Effector memory CD8-positive, alpha-beta T cell (primary cell): ENCODE measurements around the gene TTN.

Source experiments
- ATAC-seq: fragments of 150-1000 bp; cut with Tn5 transposase; replicated peaks from 2 replicates; pipeline ENCODE4 v1.10.0; 2021; ENCODE audit warnings: mild to moderate bottlenecking, moderate library complexity
- DNase-seq, 3 experiments: peaks; one replicate each; pipeline ENCODE4 v3.0.0; 2021
- H3K27ac Mint-ChIP-seq, 2 donors: one replicate each; pipeline ENCODE4 v1.8.0; 2022; ENCODE audit warnings: mild to moderate bottlenecking in 2 of 2, mixed read lengths in 2 of 2, moderate library complexity in 2 of 2
- H3K27me3 Mint-ChIP-seq, 2 donors: one replicate each; pipeline ENCODE4 v1.8.0; 2022; ENCODE audit warnings: mixed read lengths in 2 of 2
- H3K36me3 Mint-ChIP-seq: one replicate; pipeline ENCODE4 v1.8.0; 2022; ENCODE audit warnings: mild to moderate bottlenecking, moderate library complexity, mixed read lengths; ENCODE audit not compliant: insufficient read depth
- H3K4me1 Mint-ChIP-seq, 2 donors: one replicate each; pipeline ENCODE4 v1.8.0; 2022; ENCODE audit warnings: low read depth in 2 of 2, mixed read lengths in 2 of 2
- H3K4me3 Mint-ChIP-seq, 2 donors: one replicate each; pipeline ENCODE4 v1.8.0; 2022; ENCODE audit warnings: mild to moderate bottlenecking in 2 of 2, mixed read lengths in 2 of 2, moderate library complexity in 2 of 2
- H3K9me3 Mint-ChIP-seq, 2 donors: one replicate each; pipeline ENCODE4 v1.8.0; 2022; ENCODE audit warnings: mixed read lengths in 2 of 2
- total RNA-seq, 9 experiments: gene quantifications; one replicate each; lab custom pipeline; 2026; lab: John Stamatoyannopoulos, UW

Gene TTN
- 17.4 to 813 (median 94.3) reads per million in 9 experiments for total RNA-seq

DNA sequence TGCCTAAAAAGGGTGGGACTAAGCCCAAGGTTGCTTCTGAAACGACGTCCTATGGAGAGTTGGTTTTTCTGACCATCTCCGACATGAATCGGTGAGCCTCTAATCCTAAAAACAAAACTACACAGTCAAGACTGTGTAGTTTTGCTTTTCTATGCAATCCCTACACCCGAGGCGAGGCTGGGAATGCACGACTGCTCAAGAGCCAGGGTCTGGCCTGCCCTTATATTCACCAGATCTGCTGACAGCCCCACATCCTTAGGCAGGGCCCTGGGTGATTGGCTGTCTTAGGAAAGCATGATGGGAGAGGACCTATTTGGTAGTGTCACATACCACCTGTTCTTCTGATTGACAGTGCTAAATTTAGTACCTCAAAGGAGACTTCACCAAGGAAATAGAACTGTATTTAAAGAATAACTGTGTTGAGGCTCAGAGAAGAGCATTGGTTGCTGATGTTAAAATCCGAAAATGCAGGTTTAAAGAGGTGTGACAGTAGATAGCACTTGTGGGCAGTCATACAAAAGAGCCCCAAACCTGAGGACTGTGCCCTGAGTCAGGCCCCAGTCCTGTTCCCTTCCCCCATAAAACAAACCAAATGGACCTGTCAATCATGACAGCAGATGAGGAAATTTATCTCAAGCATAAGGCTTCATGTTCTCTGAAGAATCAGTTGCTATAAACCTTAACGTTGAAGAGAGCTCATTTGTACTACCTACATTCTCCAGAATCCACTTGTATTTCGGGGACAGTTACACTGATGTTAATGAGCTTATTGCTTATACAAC lies at the start of gene TTN:
Gene TTN (minus strand): TSS at position 197 of the 782 bp plus-strand sequence. CDS start 2,781 bp downstream, outside the sequence.
- no peak for DNase-seq
- ATAC-seq = no peak
- Mint-ChIP-seq H3K4me3 (no peak within 1 kb of the TSS), H3K9me3 (peaks cover 0 to 1% of the 10 kb centered on the region in 2 donors), H3K36me3 (no peaks in the 10 kb centered on the region), H3K4me1 (no peaks in the 10 kb centered on the region), H3K27me3 (no peaks in the 10 kb centered on the region), H3K27ac (no peak within 1 kb of the TSS)

DNA sequence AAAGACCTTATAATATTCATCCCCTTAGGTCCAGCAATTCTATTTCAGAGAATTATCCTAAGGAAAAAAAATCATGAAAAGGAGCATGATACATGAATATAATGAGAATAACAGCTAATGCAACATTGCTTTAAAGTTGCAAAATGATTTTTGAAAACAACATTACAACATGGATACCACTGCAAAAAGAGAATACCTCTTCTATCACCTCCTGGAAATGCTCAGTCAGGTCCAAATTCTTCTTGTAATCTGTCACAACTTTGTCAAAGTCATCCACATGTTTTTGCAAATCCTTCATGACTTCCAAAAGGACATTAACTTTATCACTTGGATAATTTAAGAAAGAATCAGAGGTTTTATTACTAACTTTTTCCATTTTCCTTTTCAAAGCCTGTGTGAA lies 47.9 kb upstream of the TTN start:
- DNase-seq = no peak
- no peaks in the 10 kb centered on the region for H3K9me3 Mint-ChIP-seq
- H3K4me1 Mint-ChIP-seq = no peaks in the 10 kb centered on the region
- H3K27ac Mint-ChIP-seq = no peak overlapping the region
- no peak overlapping the region for H3K4me3 Mint-ChIP-seq
- H3K27me3 Mint-ChIP-seq = no peaks in the 10 kb centered on the region
- H3K36me3 Mint-ChIP-seq = no peaks in the 10 kb centered on the region
- ATAC-seq = no peak

DNA sequence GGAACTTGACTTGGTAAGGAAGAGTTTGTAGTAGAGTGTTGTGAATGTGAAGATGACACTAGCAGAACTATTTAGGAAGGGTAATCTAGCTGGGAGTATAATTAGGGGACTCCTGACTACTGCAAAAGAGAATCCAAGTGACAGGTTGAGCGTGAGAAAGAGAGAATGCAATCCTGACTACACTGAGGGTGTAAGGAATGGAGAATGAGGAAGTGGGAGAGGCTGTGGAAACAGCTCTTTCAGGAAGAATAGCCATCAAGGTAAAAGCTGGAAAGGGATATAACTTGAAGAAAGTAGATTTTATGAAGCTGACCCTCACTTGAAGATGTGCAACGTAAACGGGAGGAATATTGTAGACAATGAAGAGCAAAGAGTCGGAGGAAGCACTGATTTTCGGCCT lies 41.1 kb upstream of the TTN start:
- Mint-ChIP-seq H3K4me1 (no peaks in the 10 kb centered on the region), H3K9me3 (peaks cover 2 to 11% of the 10 kb centered on the region in 2 donors), H3K36me3 (no peaks in the 10 kb centered on the region), H3K27me3 (no peaks in the 10 kb centered on the region), H3K27ac (no peak overlapping the region), H3K4me3 (no peak overlapping the region)
- no peak for DNase-seq
- no peak for ATAC-seq

DNA sequence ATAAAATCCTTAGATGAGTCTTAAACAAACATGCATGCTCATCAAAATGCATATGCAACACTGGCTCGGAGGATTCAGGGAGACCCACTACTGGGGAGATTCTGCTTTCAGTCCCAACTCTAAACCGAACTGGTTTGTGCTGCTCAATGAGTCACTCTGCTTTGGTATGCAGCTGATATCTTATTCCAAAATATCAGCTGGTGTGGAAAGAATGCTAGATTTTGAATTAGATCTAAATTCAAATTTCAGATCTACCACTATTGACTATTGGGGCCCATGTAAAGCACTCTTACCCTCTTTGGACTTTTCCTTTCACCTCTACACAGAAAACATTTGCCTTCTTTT lies 39.2 kb upstream of the TTN start:
- H3K27ac Mint-ChIP-seq = no peak overlapping the region
- peaks cover 2 to 11% of the 10 kb centered on the region in 2 donors for H3K9me3 Mint-ChIP-seq
- ATAC-seq (no peak), DNase-seq (no peak)
- H3K4me3 Mint-ChIP-seq = no peak overlapping the region
- no peaks in the 10 kb centered on the region for H3K36me3 Mint-ChIP-seq
- H3K27me3 Mint-ChIP-seq = no peaks in the 10 kb centered on the region
- H3K4me1 Mint-ChIP-seq = no peaks in the 10 kb centered on the region

DNA sequence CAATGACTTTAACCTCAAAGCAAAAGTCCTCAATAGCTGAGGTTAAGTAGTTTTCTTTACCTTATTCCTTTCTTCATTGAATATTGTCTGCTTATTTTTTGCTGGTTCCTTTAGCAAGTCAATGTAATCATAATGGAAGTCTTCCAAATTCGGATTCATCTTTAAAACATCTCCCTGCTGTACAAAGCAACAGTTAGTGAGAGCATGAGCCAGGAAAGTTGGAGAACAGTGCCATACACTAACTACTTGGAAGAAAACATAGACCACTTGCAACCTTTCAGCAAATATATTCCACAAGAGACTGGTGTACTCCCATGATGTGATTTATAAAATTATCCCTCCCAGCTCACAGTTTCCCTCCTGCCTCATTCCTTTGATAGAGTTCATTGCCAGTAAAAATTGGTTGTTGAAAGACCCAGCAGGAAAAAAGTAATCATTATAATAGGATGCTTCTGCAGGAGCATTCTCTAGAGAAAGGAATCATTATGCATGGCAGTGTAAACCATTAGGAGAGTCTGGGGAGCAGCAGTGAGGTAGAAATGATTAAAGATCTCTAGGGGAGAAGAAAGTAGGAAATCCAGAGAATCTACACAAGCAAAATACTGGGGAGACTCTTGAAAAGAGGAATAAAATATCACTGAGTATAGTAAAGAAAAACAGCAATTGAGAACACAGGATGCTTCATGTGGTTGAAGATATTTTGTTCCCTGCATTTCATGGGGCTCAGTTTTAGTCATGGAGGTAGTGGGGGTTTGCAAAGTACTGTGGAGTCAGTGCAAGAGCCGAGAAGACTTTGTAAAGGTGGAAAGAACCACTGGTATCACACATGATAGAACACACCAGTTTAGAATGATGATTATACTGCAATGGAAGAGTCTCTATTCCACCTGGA lies 38.6 kb upstream of the TTN start:
- DNase-seq = no peak
- H3K27me3 Mint-ChIP-seq = no peaks in the 10 kb centered on the region
- no peaks in the 10 kb centered on the region for H3K4me1 Mint-ChIP-seq
- no peaks in the 10 kb centered on the region for H3K36me3 Mint-ChIP-seq
- no peak for ATAC-seq
- no peak overlapping the region for H3K4me3 Mint-ChIP-seq
- peaks cover 2 to 11% of the 10 kb centered on the region in 2 donors for H3K9me3 Mint-ChIP-seq
- H3K27ac Mint-ChIP-seq = no peak overlapping the region

DNA sequence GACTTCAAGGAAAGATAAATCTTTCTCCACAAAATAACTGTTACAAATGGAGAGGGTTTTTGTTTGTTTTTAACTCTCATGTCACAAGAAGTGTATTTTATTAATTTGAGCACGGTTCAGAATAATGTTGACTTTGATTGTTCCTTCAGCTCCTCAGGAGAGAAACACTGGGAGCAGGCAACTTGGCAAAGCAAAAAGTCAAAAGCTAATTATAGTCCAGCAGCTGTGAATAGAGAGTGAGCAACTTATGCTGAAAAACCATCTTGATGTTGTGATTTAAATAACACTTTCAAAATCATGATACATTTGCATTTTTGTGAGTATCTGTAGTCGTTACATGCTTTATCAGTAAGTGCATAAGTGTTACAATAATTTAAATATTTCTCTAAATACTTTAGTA lies 37.5 kb upstream of the TTN start:
- ATAC-seq (no peak), DNase-seq (no peak)
- Mint-ChIP-seq H3K9me3 (peaks cover 2 to 11% of the 10 kb centered on the region in 2 donors), H3K36me3 (no peaks in the 10 kb centered on the region), H3K27ac (no peak overlapping the region), H3K4me1 (no peaks in the 10 kb centered on the region), H3K27me3 (no peaks in the 10 kb centered on the region), H3K4me3 (no peak overlapping the region)

DNA sequence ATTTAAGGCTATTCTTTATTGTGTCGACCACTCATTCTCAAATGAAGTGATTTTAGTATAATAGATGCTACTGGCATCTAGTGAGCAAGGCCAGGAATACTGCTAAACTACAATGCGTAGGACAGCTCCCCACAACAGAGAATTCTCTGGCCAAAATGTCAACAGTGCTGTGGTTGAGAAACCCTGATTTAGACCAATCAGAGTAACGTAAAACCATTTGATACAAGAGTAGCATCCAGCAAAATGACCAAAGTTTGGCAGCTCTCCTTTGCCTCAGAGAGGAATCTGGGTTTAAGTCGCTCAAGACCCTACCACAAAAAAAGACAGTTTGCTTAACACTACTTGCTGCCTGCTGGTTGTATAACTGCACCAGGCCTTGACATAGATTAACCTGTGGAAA lies 37.0 kb upstream of the TTN start:
- H3K4me3 Mint-ChIP-seq = no peak overlapping the region
- no peak overlapping the region for H3K27ac Mint-ChIP-seq
- DNase-seq (no peak), ATAC-seq (no peak)
- no peaks in the 10 kb centered on the region for H3K4me1 Mint-ChIP-seq
- H3K36me3 Mint-ChIP-seq = no peaks in the 10 kb centered on the region
- no peaks in the 10 kb centered on the region for H3K27me3 Mint-ChIP-seq
- H3K9me3 Mint-ChIP-seq = peaks cover 2 to 11% of the 10 kb centered on the region in 2 donors

DNA sequence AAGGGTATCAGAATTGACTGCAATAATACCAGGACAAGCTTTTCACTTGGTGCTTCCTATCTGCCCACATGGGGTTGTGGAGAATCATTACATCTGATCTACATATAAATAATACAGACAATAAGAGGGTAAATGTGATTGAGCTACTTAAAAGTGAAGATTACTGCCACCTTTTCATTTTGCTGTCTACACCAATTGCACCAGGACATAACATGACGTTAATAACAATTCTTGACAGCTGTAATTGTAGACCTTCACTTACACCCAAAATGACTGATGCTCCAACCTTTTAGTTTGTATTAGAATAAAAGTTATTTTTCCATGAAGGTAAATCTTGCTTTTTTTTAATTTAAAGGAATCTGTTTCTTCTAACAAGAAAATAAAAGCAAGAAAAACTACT lies 36.5 kb upstream of the TTN start:
- Mint-ChIP-seq H3K4me3 (no peak overlapping the region), H3K4me1 (no peaks in the 10 kb centered on the region), H3K36me3 (no peaks in the 10 kb centered on the region), H3K27me3 (no peaks in the 10 kb centered on the region), H3K27ac (no peak overlapping the region), H3K9me3 (peaks cover 2 to 11% of the 10 kb centered on the region in 2 donors)
- ATAC-seq (no peak), DNase-seq (no peak)

DNA sequence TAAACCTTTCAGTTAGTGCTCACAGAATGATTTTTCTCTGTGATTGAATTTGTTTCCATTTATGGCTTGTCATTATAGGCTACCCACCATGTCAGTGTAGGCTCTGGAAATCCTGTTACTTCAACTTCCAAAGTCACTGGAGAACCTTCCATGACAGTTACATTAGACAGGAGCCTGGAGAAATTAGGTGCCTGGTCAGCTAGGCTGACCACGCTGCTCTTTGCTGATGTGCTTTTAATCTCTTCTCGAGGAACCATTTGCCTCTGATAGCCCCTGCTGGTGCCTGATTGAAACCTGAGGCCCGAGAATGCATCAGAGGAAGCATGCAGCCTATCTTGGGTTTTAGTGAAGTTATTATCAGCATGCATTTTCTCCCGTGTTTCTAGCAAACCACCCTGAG lies 29.6 kb upstream of the TTN start:
- Mint-ChIP-seq H3K4me3 (no peak overlapping the region), H3K9me3 (peaks cover 0 to 2% of the 10 kb centered on the region in 2 donors), H3K36me3 (no peaks in the 10 kb centered on the region), H3K4me1 (no peaks in the 10 kb centered on the region), H3K27ac (no peak overlapping the region), H3K27me3 (no peaks in the 10 kb centered on the region)
- ATAC-seq (no peak), DNase-seq (no peak)

DNA sequence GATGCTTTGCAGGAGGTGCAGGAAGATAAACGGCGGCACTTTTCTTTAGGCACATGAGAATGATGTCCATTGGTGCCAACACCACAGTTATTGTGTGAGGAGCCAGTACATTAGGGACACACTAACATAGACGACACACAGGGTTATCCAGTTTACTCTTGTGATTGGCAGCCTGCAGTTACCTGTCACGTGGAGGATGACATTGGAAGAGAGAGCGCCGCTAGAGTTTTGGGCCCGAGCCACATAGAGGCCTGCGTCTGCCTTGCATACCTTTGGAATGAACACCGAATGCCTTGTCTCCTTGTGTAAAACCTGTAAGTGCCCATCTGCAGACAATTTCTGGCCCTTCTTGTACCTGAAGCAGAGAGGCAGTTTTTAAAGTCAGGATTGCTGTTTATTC lies 26.9 kb upstream of the TTN start:
- ATAC-seq = no peak
- Mint-ChIP-seq H3K4me3 (no peak overlapping the region), H3K27me3 (no peaks in the 10 kb centered on the region), H3K9me3 (peaks cover 0 to 2% of the 10 kb centered on the region in 2 donors), H3K4me1 (no peaks in the 10 kb centered on the region), H3K36me3 (no peaks in the 10 kb centered on the region), H3K27ac (no peak overlapping the region)
- DNase-seq = no peak

DNA sequence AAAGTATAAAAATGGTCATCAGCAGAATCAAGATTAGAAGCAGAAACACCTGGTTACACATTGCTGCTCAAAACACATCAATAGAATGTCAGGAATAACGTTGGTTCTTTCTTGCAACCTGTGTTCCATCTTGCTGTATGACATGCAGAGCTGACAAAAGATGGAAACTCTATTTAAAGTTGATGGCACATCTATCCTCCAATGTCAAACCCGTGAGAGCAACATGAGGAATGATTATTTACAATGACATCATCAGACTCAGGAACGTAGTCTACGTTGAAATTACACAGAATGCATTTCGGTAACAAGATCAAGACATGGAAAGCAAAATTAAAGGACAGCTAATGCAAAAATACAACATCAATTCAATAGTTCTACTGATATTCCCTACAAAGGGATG lies 26.2 kb upstream of the TTN start:
- ATAC-seq = no peak

DNA sequence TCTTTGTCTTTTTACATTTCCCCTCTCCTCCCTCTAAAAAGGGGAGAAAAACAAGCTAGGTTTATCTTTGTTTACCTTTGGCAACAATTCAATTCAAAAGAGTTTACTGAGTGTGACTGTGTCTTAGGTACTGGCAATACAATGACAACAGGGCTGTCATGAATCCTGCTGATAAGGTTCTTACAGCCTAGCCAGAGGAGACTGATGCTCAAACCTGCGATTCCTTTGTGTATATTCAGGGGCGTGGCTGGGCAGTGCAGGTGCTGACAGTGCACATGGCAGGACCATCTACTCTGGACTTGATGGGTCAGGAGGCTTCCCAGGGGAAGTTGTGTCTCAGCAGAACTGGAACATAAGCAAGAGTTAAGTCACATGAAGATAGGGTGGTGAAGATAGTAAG lies 23.2 kb upstream of the TTN start:
- no peaks in the 10 kb centered on the region for H3K9me3 Mint-ChIP-seq
- no peak overlapping the region for H3K27ac Mint-ChIP-seq
- ATAC-seq = no peak
- H3K4me1 Mint-ChIP-seq = no peaks in the 10 kb centered on the region
- no peak for DNase-seq
- no peaks in the 10 kb centered on the region for H3K27me3 Mint-ChIP-seq
- H3K36me3 Mint-ChIP-seq = no peaks in the 10 kb centered on the region
- H3K4me3 Mint-ChIP-seq = no peak overlapping the region

More for the DNA sequence above, 26.2 kb upstream of the TTN start:
- no peak overlapping the region for H3K4me3 Mint-ChIP-seq
- H3K27me3 Mint-ChIP-seq = no peaks in the 10 kb centered on the region
- H3K36me3 Mint-ChIP-seq = no peaks in the 10 kb centered on the region
- H3K9me3 Mint-ChIP-seq = peaks cover 0 to 2% of the 10 kb centered on the region in 2 donors
- H3K27ac Mint-ChIP-seq = no peak overlapping the region
- no peak for DNase-seq
- H3K4me1 Mint-ChIP-seq = no peaks in the 10 kb centered on the region

DNA sequence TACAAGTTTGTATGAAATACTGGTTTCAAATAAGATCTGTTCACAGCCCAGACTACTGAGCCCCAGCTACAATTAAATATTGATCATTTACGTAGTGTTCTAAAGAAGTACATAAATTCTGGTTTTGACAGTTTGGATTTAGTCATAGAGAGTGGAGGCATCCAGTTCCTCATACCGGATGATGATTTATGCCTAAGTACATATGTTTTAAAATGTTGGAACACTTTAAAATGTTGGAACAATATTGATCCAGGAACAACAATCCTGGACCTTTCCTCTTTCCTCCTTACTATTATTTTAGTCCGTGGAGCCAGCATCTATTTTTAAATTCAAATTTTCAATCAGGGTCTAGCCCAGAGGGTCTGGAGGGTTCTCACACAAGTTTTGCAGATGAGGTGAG lies 22.8 kb upstream of the TTN start:
- DNase-seq (no peak), ATAC-seq (no peak)
- H3K27me3 Mint-ChIP-seq = no peaks in the 10 kb centered on the region
- no peaks in the 10 kb centered on the region for H3K36me3 Mint-ChIP-seq
- H3K4me1 Mint-ChIP-seq = no peaks in the 10 kb centered on the region
- H3K27ac Mint-ChIP-seq = no peak overlapping the region
- H3K9me3 Mint-ChIP-seq = no peaks in the 10 kb centered on the region
- H3K4me3 Mint-ChIP-seq = no peak overlapping the region
